ENCODE measurements around the gene PPFIBP1.
"Not testable (repeated sequence)": the region's sequence is repeated elsewhere in the genome, so short reads cannot be mapped to it uniquely, and the experiment has no call there.

PPFIBP1 gene

DNA sequence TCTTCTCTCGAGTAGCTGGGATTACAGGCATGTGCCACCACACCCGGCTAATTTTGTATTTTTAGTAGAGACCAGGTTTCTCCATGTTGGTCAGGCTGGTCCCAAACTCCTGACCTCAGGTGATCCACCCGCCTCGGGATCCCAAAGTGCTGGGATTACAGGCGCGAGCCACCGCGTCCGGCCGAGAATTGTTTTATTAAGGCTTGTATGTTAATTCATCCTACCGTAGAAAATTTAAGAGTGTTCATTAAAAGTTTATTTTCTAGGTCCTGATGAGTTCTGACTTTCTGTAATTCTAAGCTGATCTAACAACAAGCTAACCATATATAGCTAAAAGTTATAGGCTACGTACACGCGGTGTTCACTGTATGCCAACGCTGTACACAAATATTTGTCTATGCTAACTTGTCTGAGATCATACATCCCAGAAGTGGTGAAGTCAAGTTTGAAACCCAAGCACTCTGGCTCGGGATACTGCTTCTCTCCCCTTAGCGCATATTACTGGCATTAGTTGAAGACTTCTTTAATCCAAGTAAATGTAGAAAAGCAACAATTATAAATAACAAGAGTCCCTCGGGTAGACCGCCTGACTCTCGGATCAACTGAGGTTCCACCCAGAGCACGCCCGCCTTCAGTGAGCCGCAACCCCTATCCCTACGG is 186.1 kb downstream of the PPFIBP1 start:
- peak; percentile 3 for DNase-seq (ENCODE audit: low spot score)

DNA sequence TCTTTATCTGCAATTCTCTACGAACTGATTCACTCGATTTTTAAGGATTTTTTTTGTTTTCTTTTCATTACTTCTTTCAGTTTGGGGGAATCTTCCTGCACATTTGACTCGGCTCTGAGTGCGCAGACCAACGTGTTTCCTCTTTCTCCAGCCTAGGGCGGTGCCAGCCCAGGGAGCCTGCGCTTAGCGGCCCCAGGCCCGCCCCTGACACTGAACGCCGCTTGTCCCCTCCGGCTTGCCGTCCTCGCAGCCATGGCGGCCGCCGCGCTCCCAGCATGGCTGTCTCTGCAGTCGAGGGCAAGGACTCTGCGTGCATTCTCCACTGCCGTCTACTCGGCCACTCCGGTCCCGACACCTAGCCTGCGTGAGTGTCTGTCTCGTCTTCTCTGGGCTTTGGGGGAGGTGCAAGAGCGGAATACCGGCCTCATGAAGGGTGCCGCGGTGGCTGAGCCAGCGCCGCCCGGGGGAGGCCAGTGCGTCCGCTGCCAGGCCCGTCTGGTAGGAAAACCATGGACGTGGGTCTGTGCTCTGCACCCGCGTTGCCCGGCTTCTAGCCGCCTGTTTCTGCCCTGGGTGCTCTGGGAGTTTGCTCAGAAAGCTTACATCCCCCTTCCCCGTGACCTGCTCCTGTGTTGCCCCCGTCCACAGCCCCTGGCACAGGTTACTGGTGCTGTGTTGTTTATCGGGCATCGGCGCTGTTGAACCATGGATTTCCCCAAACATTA is 186.7 kb downstream of the PPFIBP1 start, which contains the start of gene MRPS35:
MRPS35 (plus strand) TSS at position 241 of the 725 bp plus-strand sequence; CDS start at position 253, 12 bp downstream.
- DNase-seq (ENCODE audit: low spot score), result peak; percentile 81

DNA sequence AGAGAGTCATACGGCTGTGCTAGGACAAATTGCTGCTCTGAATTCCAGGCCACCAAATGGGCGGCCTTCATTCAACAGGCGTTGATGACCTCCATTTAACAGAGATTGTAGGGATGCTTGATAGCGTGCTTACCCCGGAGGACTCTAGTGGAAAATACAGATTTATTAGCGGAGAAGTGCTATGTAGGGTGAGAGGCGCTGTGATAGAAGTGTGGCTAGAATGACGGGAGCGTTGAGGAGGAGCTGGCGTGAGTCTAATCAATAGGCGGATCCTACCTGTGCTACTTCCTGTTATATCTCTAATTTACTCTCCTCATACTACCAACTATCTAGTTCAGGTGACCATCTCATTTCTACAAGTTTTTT is 187.3 kb downstream of the PPFIBP1 start:
- peak; percentile 2 for DNase-seq (ENCODE audit: low spot score)

DNA sequence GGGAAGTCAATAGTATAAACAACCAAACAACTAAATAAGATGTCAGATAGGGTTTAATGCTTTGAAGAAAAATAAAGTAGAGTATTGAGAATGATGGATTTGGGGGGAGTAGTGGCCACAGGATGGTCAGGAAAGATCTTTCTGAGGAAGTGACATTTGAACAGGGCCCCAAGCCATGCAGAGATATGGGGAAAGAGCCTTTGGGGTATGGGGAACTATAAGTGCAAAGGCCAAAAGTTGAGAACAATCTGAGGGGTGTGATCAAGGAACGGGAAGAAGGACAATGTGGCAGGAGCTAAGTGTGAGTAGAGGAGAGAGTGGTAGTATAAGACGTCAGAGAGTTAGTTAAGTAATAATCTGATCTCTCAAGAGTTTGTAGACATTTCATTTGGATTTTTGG is 188.0 kb downstream of the PPFIBP1 start:
- DNase-seq (ENCODE audit: low spot score), result no peak

GRCh38 chr12:27723212-27723611 is 199.2 kb downstream of the PPFIBP1 start:
- DNase-seq (ENCODE audit: low spot score), result no peak

DNA sequence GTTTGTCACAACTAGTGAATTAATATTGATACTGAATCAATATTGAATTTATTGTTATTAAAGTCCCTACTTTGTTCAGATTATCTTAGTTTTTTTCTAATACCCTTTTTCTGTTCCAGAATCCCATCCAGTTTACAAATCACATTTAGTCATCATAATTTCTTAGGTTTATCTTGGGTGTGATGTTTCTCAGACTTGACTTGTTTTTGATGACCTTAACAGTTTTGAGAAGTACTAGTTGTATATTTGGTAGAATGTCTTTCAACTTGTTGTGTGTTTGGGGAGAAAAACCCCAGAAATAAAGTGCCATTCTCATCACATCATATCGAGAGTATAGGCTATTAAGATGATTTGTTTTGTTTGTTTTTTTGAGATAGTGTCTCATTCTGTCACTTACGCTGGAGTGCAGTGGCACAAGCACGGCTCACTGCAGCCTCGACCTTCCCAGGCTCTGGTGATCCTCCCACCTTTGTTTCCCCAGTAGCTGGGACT is 206.1 kb downstream of the PPFIBP1 start:
- DNase-seq (ENCODE audit: low spot score), result no peak

- no peak for DNase-seq (ENCODE audit: low spot score)
These were observed 208.3 kb downstream of the PPFIBP1 start for GRCh38 chr12:27732281-27732680.

DNA sequence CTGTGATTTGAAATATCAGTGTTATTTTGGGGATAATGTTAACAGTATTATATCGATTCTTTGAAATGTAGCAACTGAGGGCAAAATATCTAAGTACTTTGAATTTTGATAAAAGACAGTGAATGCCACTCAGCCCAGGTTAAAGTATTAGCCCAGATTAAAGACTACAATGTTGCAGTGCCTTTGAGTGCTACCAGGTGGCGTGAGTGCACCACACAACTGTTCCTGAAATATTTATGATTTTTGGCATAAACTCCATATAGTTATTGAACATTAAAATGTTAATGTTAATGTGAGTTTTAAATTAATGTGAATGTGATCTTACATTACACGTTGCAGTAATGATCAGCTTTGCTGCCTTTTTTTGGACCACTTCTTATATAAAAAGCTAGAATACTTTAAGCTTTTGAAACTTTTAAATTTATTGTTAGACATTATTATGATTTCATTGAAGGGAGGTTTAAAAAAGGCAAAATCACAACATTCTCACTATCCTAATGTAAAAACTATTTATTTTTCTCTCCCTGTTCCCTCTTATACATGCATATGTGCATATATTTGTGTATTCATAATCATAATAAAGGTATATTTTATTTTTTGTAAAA is 209.1 kb downstream of the PPFIBP1 start:
- peak; percentile 56 for DNase-seq (ENCODE audit: low spot score)

- DNase-seq (ENCODE audit: low spot score), result no peak
These were observed 209.8 kb downstream of the PPFIBP1 start for GRCh38 chr12:27733791-27734190.

DNA sequence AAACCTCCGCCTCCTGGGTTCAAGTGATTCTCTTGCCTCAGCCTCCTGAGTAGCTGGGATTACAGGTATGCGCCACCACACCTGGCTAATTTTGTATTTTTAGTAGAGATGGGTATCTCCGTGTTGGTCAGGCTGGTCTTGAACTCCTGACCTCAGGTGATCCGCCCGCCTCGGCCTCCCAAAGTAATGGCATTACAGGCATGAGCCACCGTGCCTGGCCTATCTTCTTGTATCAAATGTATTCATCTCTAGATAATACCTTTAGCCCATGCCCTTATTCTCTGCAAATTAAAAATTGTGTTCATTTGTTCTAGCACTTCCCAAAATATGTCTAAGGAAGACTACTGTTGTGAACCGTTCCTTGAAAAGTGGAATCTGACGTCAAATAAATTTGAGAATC is 210.3 kb downstream of the PPFIBP1 start:
- DNase-seq (ENCODE audit: low spot score), result not testable (repeated sequence)

DNA sequence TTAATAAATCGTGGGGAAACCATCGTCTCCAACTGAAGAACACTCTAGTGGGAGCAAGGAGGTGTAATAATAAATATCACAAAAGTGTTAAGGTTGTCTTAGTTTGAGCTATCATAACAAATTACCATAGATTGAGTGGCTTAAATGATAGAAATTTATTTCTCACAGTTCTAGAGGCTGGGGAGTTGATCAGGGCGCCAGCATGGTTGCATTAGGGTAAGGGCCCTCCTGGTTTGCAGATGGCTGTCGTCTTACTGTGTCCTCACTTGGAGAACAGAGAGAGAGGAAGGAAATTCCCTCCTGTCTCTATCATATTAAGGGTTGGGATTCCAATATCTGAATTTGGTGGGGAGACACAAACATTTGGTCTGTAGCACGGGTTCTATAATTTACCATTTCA is 219.6 kb downstream of the PPFIBP1 start:
- DNase-seq (ENCODE audit: low spot score), result no peak
